Placental epithelial cell (primary cell): ENCODE measurements around the gene NPTX1. TPM values are rescaled to one million over a fixed set of nuclear protein-coding genes. Genes with fewer than 3 reads are reported as not detected.

Source experiments
- small RNA-seq: library from RNA; depleted of rRNA; stranded (forward); fragments of <200 nt; gene quantifications from one replicate; pipeline ENCODE3, GENCODE V24; 2012
- total RNA-seq: library from RNA; depleted of rRNA; stranded (reverse); fragments of >200 nt; gene quantifications from 2 replicates; pipeline ENCODE4 v1.2.3, GENCODE V29; 2012

NPTX1 gene
- under 0.01 and 0.54 TPM in 2 replicates for total RNA-seq

GRCh38 chr17:80475910-80476876, at the start of gene NPTX1:
Gene NPTX1, minus strand, starts transcription at chr17:80476607. Its CDS starts 161 bp downstream, at chr17:80476446.

Small RNA genes lying within 50 kb of the gene (small RNA-seq; reads per million reads assigned to genes)
- not detected for gene AC120024.2
- gene AC120024.3, result not detected
- gene MIR4730, result not detected

Other genes with a start within 250 kb of the NPTX1 start
- 69.5 and 79.7 TPM in 2 replicates for gene RNF213, start 215.8 kb downstream of the NPTX1 start, total RNA-seq
- 23.0 and 36.1 TPM in 2 replicates for gene ENDOV, start 61.4 kb downstream of the NPTX1 start, total RNA-seq
- gene RPTOR, start 68.2 kb upstream of the NPTX1 start, total RNA-seq, result 26.7 and 47.1 TPM in 2 replicates